ENCODE measurements around the gene ARPC5. TPM values are rescaled to one million over a fixed set of nuclear protein-coding genes. Genes with fewer than 3 reads are reported as not detected.
A peak's percentile ranks its signal among the peaks of the same experiment; 100 is the strongest.
"Not testable (repeated sequence)": the region's sequence is repeated elsewhere in the genome, so short reads cannot be mapped to it uniquely, and the experiment has no call there.

ARPC5 gene
- 127 and 133 TPM in 2 replicates for polyA plus RNA-seq (2013)

- Histone ChIP-seq H2BK12ac (ENCODE audit: low read length) (peak within 1 kb of the TSS; percentile 24), H3K36me3 (ENCODE audit: control insufficient read depth in 1 of 2, insufficient read depth in 2 of 2, low read length in 2 of 2) (peaks cover 0 to 2% of the 10 kb centered on the region in 2 experiments), H2AK5ac (ENCODE audit: low read length) (peak within 1 kb of the TSS; percentile 87), H3K4me2 (ENCODE audit: low read length) (peak within 1 kb of the TSS; percentile 87), H3K4ac (ENCODE audit: low read depth, low read length) (peak within 1 kb of the TSS; percentile 93), H2BK5ac (ENCODE audit: low read depth, low read length, poor library complexity) (peak within 1 kb of the TSS; percentile 56), H3K27me3 (ENCODE audit: insufficient read depth, low read length) (no peaks in the 10 kb centered on the region), H2AFZ (ENCODE audit: insufficient read depth, low read length, poor library complexity) (peak within 1 kb of the TSS; percentile 62), H3K4me3 (ENCODE audit: low read depth, low read length) (peak within 1 kb of the TSS; percentile 84), H2BK120ac (ENCODE audit: insufficient read depth, low read length, poor library complexity) (peak within 1 kb of the TSS; percentile 88), H3K18ac (ENCODE audit: low read length) (peak within 1 kb of the TSS; percentile 62), H3K9me3 (ENCODE audit: insufficient read depth, low read depth, low read length) (no peaks in the 10 kb centered on the region), H3K23ac (ENCODE audit: low read length) (no peak within 1 kb of the TSS), H4K8ac (ENCODE audit: low read depth, low read length) (peak within 1 kb of the TSS; percentile 73), H4K12ac (ENCODE audit: low read depth, low read length) (peak within 1 kb of the TSS; percentile 29), H3K79me1 (ENCODE audit: low read length) (peaks cover 9% of the 10 kb centered on the region), H3K79me2 (ENCODE audit: control insufficient read depth, insufficient read depth, low read length, poor library complexity) (peaks cover 7% of the 10 kb centered on the region), H3K27ac (ENCODE audit: low read depth, low read length) (peak within 1 kb of the TSS; percentile 93), H3K4me1 (ENCODE audit: control insufficient read depth in 1 of 2, insufficient read depth in 2 of 2, low read length in 2 of 2) (peaks cover 0 to 3% of the 10 kb centered on the region in 2 experiments), H3K9ac (ENCODE audit: low read length) (peak within 1 kb of the TSS; percentile 92), H3K14ac (ENCODE audit: low read length) (peak within 1 kb of the TSS; percentile 98), H4K91ac (ENCODE audit: low read depth, low read length) (peak within 1 kb of the TSS; percentile 93)
- WGBS (ENCODE audit: extremely low coverage, insufficient coverage, insufficient read length), result no CpG with 5 or more reads among the region's 65 CpGs
- DNase-seq, result peak; percentile 98 to 99
Observed at GRCh38 chr1:183635606-183636333, at the start of gene ARPC5. ARPC5 (minus strand) TSS chr1:183635783; CDS start chr1:183635659, 124 bp downstream.

- Histone ChIP-seq H3K36me3 (ENCODE audit: control insufficient read depth in 1 of 2, insufficient read depth in 2 of 2, low read length in 2 of 2) (no peaks in the 10 kb centered on the region), H2BK120ac (ENCODE audit: insufficient read depth, low read length, poor library complexity) (no peak overlapping the region), H4K91ac (ENCODE audit: low read depth, low read length) (no peak overlapping the region), H3K18ac (ENCODE audit: low read length) (no peak overlapping the region), H2BK5ac (ENCODE audit: low read depth, low read length, poor library complexity) (no peak overlapping the region), H4K12ac (ENCODE audit: low read depth, low read length) (no peak overlapping the region), H3K4me2 (ENCODE audit: low read length) (no peak overlapping the region), H3K27ac (ENCODE audit: low read depth, low read length) (no peak overlapping the region), H3K79me1 (ENCODE audit: low read length) (no peaks in the 10 kb centered on the region), H3K4ac (ENCODE audit: low read depth, low read length) (no peak overlapping the region), H3K9ac (ENCODE audit: low read length) (no peak overlapping the region), H2AFZ (ENCODE audit: insufficient read depth, low read length, poor library complexity) (no peak overlapping the region), H2BK12ac (ENCODE audit: low read length) (no peak overlapping the region), H3K4me1 (ENCODE audit: control insufficient read depth in 1 of 2, insufficient read depth in 2 of 2, low read length in 2 of 2) (no peaks in the 10 kb centered on the region), H2AK5ac (ENCODE audit: low read length) (no peak overlapping the region), H3K79me2 (ENCODE audit: control insufficient read depth, insufficient read depth, low read length, poor library complexity) (no peaks in the 10 kb centered on the region), H3K27me3 (ENCODE audit: insufficient read depth, low read length) (no peaks in the 10 kb centered on the region), H3K14ac (ENCODE audit: low read length) (no peak overlapping the region), H3K23ac (ENCODE audit: low read length) (no peak overlapping the region), H3K4me3 (ENCODE audit: low read depth, low read length) (no peak overlapping the region), H3K9me3 (ENCODE audit: insufficient read depth, low read depth, low read length) (no peaks in the 10 kb centered on the region), H4K8ac (ENCODE audit: low read depth, low read length) (no peak overlapping the region)
- peak; percentile 74 to 96 for DNase-seq
- WGBS (ENCODE audit: extremely low coverage, insufficient coverage, insufficient read length), result no CpG with 5 or more reads among the region's 3 CpGs
Observed at GRCh38 chr1:183685112-183685713, 49.6 kb upstream of the ARPC5 start.

- not testable (repeated sequence) for H4K91ac ChIP-seq (ENCODE audit: low read depth, low read length); H3K9ac ChIP-seq (ENCODE audit: low read length); H3K23ac ChIP-seq (ENCODE audit: low read length); H3K4me3 ChIP-seq (ENCODE audit: low read depth, low read length); H3K79me2 ChIP-seq (ENCODE audit: control insufficient read depth, insufficient read depth, low read length, poor library complexity); H3K9me3 ChIP-seq (ENCODE audit: insufficient read depth, low read depth, low read length); H3K4me2 ChIP-seq (ENCODE audit: low read length); H3K27me3 ChIP-seq (ENCODE audit: insufficient read depth, low read length); H4K8ac ChIP-seq (ENCODE audit: low read depth, low read length); H2BK5ac ChIP-seq (ENCODE audit: low read depth, low read length, poor library complexity); H2BK12ac ChIP-seq (ENCODE audit: low read length); H3K79me1 ChIP-seq (ENCODE audit: low read length); H2AK5ac ChIP-seq (ENCODE audit: low read length); H3K14ac ChIP-seq (ENCODE audit: low read length); H3K18ac ChIP-seq (ENCODE audit: low read length); H2BK120ac ChIP-seq (ENCODE audit: insufficient read depth, low read length, poor library complexity); H3K4me1 ChIP-seq (ENCODE audit: control insufficient read depth in 1 of 2, insufficient read depth in 2 of 2, low read length in 2 of 2); DNase-seq; H4K12ac ChIP-seq (ENCODE audit: low read depth, low read length); H3K36me3 ChIP-seq (ENCODE audit: control insufficient read depth in 1 of 2, insufficient read depth in 2 of 2, low read length in 2 of 2); H2AFZ ChIP-seq (ENCODE audit: insufficient read depth, low read length, poor library complexity); H3K27ac ChIP-seq (ENCODE audit: low read depth, low read length); H3K4ac ChIP-seq (ENCODE audit: low read depth, low read length)
- WGBS (ENCODE audit: extremely low coverage, insufficient coverage, insufficient read length), result no CpG with 5 or more reads among the region's 4 CpGs
Observed at GRCh38 chr1:183679363-183679762, 43.8 kb upstream of the ARPC5 start.

GRCh38 chr1:183678819-183679218 lies 43.2 kb upstream of the ARPC5 start:
- no peak overlapping the region for H3K27ac ChIP-seq (ENCODE audit: low read depth, low read length)
- no peak overlapping the region for H2BK5ac ChIP-seq (ENCODE audit: low read depth, low read length, poor library complexity)
- no peaks in the 10 kb centered on the region for H3K79me1 ChIP-seq (ENCODE audit: low read length)
- DNase-seq, result no peak
- no peaks in the 10 kb centered on the region for H3K36me3 ChIP-seq (ENCODE audit: control insufficient read depth in 1 of 2, insufficient read depth in 2 of 2, low read length in 2 of 2)
- H3K4me2 ChIP-seq (ENCODE audit: low read length), result no peak overlapping the region
- no peak overlapping the region for H3K9ac ChIP-seq (ENCODE audit: low read length)
- H3K4ac ChIP-seq (ENCODE audit: low read depth, low read length), result no peak overlapping the region
- no CpG with 5 or more reads among the region's 3 CpGs for whole genome bisulfite sequencing (ENCODE audit: extremely low coverage, insufficient coverage, insufficient read length)
- no peaks in the 10 kb centered on the region for H3K79me2 ChIP-seq (ENCODE audit: control insufficient read depth, insufficient read depth, low read length, poor library complexity)
- H3K27me3 ChIP-seq (ENCODE audit: insufficient read depth, low read length), result no peaks in the 10 kb centered on the region
- no peak overlapping the region for H3K23ac ChIP-seq (ENCODE audit: low read length)
- H3K18ac ChIP-seq (ENCODE audit: low read length), result no peak overlapping the region
- no peak overlapping the region for H2AK5ac ChIP-seq (ENCODE audit: low read length)
- no peak overlapping the region for H4K91ac ChIP-seq (ENCODE audit: low read depth, low read length)
- no peak overlapping the region for H2BK120ac ChIP-seq (ENCODE audit: insufficient read depth, low read length, poor library complexity)
- H3K4me3 ChIP-seq (ENCODE audit: low read depth, low read length), result no peak overlapping the region
- H4K12ac ChIP-seq (ENCODE audit: low read depth, low read length), result no peak overlapping the region
- H3K14ac ChIP-seq (ENCODE audit: low read length), result no peak overlapping the region
- no peak overlapping the region for H2AFZ ChIP-seq (ENCODE audit: insufficient read depth, low read length, poor library complexity)
- H3K4me1 ChIP-seq (ENCODE audit: control insufficient read depth in 1 of 2, insufficient read depth in 2 of 2, low read length in 2 of 2), result peaks cover 0 to 3% of the 10 kb centered on the region in 2 experiments
- H2BK12ac ChIP-seq (ENCODE audit: low read length), result no peak overlapping the region
- no peaks in the 10 kb centered on the region for H3K9me3 ChIP-seq (ENCODE audit: insufficient read depth, low read depth, low read length)
- H4K8ac ChIP-seq (ENCODE audit: low read depth, low read length), result no peak overlapping the region

Data from trophoblast cell (in vitro differentiated cells and primary cell).